HG03139 (cell line): Measurements from ENCODE around the gene SAXO1.
"Not testable (repeated sequence)": the region's sequence is repeated elsewhere in the genome, so short reads cannot be mapped to it uniquely, and the experiment has no call there.

Source experiments
- ATAC-seq: cut with Tn5 transposase; IDR thresholded peaks from one replicate; pipeline ENCODE4 v1.9.1; 2021; ENCODE audit not compliant: unreplicated experiment

The SAXO1 gene, protein sequence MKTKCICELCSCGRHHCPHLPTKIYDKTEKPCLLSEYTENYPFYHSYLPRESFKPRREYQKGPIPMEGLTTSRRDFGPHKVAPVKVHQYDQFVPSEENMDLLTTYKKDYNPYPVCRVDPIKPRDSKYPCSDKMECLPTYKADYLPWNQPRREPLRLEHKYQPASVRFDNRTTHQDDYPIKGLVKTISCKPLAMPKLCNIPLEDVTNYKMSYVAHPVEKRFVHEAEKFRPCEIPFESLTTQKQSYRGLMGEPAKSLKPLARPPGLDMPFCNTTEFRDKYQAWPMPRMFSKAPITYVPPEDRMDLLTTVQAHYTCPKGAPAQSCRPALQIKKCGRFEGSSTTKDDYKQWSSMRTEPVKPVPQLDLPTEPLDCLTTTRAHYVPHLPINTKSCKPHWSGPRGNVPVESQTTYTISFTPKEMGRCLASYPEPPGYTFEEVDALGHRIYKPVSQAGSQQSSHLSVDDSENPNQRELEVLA

GRCh38 chr9:19033015-19033414, at the start of gene SAXO1:
TSS of gene SAXO1 (minus strand) at chr9:19033209. CDS start at chr9:19032908, 301 bp downstream.
- no peak for ATAC-seq

- no peak for ATAC-seq
Measured at GRCh38 chr9:19074836-19075235, 41.8 kb upstream of the SAXO1 start.

- no peak for ATAC-seq
Measured at GRCh38 chr9:19074229-19074628, 41.2 kb upstream of the SAXO1 start.

DNA sequence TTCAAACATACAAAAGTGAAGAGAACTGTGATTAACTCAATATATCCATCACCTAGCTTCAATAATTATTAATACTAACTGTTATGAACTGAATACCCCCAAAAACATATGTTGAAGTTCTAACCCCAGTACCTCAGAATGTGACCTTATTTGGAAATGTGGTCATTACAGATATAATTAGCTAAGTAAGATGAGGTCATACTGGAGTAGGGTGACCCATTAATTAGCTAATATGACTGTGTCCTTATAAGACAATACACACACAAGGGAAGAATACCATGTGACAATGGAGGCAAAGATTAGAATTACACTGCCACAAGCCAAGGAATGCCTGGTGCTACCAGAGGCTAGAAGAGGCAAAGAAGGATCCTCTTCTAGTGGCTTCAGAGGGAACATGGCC, 24.0 kb upstream of the SAXO1 start:
- no peak for ATAC-seq

DNA sequence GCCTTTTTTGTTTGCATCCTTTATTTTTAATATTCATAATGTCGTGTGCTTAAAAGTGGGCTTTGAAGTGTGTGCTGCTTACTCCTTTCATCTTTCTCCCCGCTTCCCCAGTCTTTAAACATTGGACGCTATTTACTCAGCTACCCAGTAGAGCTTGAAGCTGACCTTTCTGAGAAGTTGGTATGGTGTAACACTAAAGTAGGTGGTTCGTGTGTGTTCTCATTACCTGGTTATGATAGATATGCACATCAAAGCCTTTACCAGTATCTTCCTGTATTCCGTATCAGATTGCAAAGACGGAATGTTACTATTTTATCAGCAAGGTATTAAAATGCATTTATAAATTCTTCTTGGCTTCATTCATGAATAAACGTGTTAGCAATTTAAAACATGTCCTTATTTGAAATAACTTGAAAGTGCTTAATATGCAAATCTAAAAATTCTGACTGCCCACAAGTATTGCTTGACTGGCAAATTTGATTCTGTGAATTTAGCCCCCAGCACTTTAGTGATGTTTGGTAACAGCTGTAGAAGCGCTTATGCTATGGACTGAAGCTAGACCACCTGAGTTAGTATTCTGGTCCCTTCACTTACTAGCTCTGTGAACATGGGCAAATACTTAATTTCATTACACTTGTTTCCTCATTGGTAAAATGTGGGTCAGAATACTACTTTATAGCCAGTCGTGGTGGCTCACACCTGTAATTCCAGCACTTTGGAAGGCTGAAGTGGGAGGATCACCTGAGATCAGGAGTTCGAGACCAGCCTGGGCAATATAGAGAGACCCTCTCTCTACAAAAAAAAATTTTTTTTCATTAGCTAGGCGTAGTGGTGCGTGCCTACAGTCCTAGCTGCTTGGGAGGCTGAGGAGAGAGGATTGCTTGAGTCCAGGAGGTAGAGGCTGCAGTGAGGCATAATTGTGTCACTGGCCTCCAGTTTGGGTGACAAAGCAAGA, 17.9 kb upstream of the SAXO1 start:
- no peak for ATAC-seq

DNA sequence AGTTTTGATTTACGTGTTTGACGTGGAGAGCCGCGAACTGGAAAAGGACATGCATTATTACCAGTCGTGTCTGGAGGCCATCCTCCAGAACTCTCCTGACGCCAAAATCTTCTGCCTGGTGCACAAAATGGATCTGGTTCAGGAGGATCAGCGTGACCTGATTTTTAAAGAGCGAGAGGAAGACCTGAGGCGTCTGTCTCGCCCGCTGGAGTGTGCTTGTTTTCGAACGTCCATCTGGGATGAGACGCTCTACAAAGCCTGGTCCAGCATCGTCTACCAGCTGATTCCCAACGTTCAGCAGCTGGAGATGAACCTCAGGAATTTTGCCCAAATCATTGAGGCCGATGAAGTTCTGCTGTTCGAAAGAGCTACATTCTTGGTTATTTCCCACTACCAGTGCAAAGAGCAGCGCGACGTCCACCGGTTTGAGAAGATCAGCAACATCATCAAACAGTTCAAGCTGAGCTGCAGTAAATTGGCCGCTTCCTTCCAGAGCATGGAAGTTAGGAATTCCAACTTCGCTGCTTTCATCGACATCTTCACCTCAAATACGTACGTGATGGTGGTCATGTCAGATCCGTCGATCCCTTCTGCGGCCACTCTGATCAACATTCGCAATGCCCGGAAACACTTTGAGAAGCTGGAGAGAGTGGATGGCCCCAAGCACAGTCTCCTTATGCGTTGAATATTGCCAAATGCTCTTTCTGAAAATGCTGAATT, 17.1 kb upstream of the SAXO1 start:
- no peak for ATAC-seq

DNA sequence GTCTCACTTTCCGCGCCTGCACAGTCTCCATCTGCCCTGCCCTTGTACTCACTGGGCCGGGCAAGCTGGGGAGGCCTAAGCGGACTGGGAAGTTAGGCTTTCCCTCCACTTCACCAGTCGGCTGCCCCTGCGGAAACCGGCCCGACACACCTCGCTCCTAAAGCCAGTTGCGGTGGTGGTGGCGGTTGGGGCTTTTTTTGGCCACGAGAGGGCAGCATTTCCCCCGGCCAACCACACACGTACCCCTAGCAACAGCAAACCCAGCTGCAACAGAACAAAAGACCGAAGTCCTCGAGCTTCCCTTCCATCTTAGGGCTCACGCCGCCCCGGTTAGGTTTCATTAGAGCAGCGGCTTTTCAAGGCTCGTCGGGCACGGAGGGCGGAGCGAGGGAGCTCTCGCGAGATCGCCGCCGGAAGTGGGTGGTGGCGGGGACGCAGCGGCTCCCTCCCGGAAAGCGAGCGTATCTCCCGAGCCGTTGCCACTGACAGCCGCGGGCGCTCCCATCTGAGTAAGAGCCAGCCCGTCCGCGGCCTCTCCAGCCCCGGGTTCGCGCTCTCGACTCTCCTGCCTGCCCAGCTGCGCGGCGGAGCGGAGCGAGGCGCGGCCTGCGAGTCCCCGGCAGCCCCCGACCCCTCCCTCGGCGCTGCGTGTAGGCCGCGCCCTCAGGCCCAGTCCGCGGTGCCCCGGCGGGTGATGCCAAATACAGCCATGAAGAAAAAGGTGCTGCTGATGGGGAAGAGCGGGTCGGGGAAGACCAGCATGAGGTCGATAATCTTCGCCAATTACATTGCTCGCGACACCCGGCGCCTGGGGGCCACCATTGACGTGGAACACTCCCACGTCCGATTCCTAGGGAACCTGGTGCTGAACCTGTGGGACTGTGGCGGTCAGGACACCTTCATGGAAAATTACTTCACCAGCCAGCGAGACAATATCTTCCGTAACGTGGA, 16.2 kb upstream of the SAXO1 start, which contains the start of gene RRAGA:
RRAGA (plus strand) TSS at position 462 of the 951 bp plus-strand sequence; CDS start at position 695, 233 bp downstream.
- ATAC-seq: peak; percentile 87

GRCh38 chr9:19036611-19037010, 3.6 kb upstream of the SAXO1 start:
- no peak for ATAC-seq

- no peak for ATAC-seq
Measured at GRCh38 chr9:19032406-19032805, 603 bp downstream of the SAXO1 start.

DNA sequence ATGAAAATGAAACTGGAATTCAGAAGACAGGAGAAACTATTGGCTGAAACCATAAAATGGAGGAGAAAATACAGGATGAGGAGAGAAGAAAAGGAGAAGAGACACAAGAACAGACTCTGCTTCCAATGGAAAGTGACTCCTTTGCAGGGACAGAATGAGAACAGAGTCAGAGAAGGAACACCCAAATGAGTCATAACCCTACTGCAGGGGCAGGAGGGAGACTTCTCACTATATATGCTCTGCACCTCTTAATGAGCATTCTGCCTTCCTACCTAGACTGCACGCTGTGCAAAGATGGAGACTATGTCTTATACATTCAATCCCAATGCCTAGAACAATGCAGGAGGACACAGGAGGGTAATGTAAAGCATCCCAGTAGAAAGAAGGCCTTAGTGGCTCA, 2.1 kb downstream of the SAXO1 start:
- ATAC-seq: no peak

- peak; percentile 63 for ATAC-seq
Measured at GRCh38 chr9:19028835-19029451, 4.1 kb downstream of the SAXO1 start.

DNA sequence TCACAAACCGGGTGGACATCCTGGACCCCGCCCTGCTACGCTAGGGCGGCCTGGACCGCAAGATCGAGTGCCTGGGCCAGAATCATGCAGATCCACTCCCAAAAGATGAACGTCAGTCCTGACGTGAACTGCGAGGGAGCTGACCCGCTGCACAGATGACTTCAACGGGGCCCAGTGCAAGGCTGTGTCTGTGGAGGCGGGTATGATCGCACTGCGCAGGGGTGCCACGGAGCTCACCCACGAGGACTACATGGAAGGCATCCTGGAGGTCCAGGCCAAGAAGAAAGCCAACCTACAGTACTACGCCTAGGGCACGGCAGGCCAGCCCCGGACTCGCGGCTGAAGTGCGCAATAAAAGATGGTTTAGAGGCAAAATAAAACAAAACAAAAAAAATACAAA, 5.2 kb downstream of the SAXO1 start:
- no peak for ATAC-seq

DNA sequence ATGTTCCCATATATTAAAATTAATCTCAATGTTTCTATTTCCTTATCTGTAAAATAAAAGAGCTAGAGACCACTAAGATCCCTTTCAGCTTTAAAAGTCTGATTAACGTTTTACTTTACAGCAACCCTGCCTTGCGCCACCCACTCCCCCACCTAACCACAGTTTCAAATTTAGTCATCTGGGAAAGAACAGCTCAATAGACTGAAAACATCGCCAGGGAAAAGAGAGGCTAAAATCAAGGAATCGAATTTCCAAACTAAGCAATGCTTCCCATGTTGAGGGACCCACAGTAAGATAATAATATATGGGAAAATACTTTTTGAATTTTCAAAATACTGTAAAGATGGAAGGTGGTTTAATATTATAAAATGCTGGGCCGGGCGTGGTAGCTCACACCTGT, 6.6 kb downstream of the SAXO1 start:
- no peak for ATAC-seq

- ATAC-seq: no peak
Measured at GRCh38 chr9:19023078-19023477, 9.9 kb downstream of the SAXO1 start.

- ATAC-seq: no peak
Measured at GRCh38 chr9:19022206-19022605, 10.8 kb downstream of the SAXO1 start.

DNA sequence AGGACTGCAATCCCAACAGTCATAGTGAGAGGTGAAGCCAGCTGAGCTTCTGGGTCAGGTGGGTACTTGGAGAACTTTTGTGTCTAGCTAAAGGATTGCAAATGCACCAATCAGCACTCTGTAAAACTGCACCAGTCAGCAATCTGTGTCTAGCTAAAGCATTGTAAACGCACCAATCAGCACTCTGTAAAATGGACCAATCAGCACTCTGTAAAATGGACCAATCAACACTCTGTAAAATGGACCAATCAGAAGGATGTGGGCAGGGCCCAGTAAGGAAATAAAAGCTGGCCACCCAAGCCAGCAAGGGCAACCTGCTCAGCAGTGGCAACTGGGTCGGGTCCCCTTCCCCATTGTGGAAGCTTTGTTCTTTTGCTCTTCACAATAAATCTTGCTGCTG, 11.4 kb downstream of the SAXO1 start:
- ATAC-seq: not testable (repeated sequence)

- no peak for ATAC-seq
Measured at GRCh38 chr9:19020886-19021455, 12.0 kb downstream of the SAXO1 start.

- no peak for ATAC-seq
Measured at GRCh38 chr9:19018201-19018600, 14.8 kb downstream of the SAXO1 start.

DNA sequence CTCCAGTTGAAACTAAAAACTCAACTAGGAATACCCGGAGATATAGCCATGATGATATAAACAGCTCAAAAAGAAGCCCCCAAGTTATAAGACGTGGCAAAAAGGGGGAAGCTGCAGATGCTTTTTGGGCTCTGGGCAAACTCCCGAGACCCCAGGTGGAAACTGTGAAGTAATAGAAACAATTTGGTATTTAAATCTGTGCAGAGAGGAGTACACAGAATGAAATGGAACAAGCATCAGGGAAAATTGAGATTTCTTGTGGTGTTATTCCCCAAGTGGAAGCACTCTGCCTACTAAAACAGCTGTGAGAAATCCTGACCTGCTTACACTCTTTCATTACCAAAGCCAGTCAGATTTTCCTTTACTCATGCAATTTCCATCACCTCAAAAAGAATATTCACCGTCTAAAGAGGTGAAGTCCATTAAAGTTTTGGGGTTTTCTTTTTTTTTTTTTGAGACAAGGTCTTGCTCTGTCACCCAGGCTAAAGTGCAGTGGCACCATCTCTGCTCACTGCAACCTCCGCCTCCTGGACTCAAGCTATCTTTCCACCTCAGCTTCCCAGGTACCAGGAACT, 23.5 kb downstream of the SAXO1 start:
- no peak for ATAC-seq
